BJ (cell line): ENCODE data around the gene UIMC1. TPM values are rescaled to one million over a fixed set of nuclear protein-coding genes. Genes with fewer than 3 reads are reported as not detected.

Source experiments
- CTCF ChIA-PET: fragments of 350-600 bp; formaldehyde crosslinking; extraction: SDS; loops from one replicate; lab custom pipeline; 2021; ENCODE audit warnings: antibody characterized with exemption, inconsistent platforms; lab: Yijun Ruan, JAX
- POLR2A ChIA-PET: fragments of 300-600 bp; sonication (Branson Sonifier 250); formaldehyde crosslinking; extraction: SDS; loops from one replicate; lab custom pipeline; 2021; ENCODE audit warnings: antibody characterized with exemption; lab: Charles Lee
- DNase-seq: peaks from one replicate; pipeline ENCODE4 v3.0.0-alpha.2; 2011; ENCODE audit warnings: low read depth
- H3K27me3 ChIP-seq: 2 replicates; pipeline ENCODE4 v1.6.0; 2011; ENCODE audit warnings: low read length; ENCODE audit not compliant: control insufficient read depth, insufficient read depth
- H3K36me3 ChIP-seq: 2 replicates; pipeline ENCODE4 v1.5.1; 2011; ENCODE audit warnings: low read length; ENCODE audit not compliant: control insufficient read depth, insufficient read depth
- H3K4me3 ChIP-seq: 2 replicates; pipeline ENCODE4 v1.5.1; 2011; ENCODE audit warnings: low read depth, mild to moderate bottlenecking, control low read depth, low read length
- CTCF ChIP-seq: IDR thresholded peaks from 2 replicates; pipeline ENCODE4 v1.5.1; 2011; ENCODE audit warnings: low read depth, mild to moderate bottlenecking, control low read depth, inconsistent platforms, low read length, moderate library complexity; ENCODE audit not compliant: insufficient read depth
- polyA plus RNA-seq: library from polyadenylated mRNA; depleted of rRNA; stranded (reverse); fragments of >200 nt; gene quantifications from 2 replicates; pipeline ENCODE4 v1.2.3, GENCODE V29; 2011

Gene UIMC1
- polyA plus RNA-seq, 1 experiment = 14.1 TPM

DNA sequence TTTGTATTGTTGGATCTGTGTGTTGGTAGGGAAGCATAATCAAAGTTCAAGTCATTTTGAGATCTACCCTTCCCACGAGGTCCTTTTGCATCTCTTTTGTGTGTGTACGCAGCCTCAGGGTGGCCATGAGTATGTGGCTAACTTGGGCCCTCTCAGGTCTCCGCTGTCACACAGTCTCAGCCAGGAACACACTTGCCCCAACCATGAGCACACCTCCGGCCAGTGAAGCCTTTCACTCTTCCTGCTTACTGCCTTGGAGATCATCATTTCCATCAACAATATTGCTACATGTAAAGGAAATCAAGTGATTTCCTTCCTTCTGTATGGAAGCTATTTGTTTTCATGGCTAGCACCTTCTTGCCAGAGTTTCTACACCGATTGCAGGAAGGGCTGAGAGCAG is 29.9 kb upstream of the UIMC1 start:
- ChIA-PET CTCF (no interaction called here), POLR2A (no interaction called here)
- DNase-seq = no peak
- no peak for TF ChIP-seq CTCF
- Histone ChIP-seq H3K4me3 (no peak overlapping the region), H3K27me3 (no peaks in the 10 kb centered on the region), H3K36me3 (peaks cover 2% of the 10 kb centered on the region; the same call in 1 of the 2 replicates)

DNA sequence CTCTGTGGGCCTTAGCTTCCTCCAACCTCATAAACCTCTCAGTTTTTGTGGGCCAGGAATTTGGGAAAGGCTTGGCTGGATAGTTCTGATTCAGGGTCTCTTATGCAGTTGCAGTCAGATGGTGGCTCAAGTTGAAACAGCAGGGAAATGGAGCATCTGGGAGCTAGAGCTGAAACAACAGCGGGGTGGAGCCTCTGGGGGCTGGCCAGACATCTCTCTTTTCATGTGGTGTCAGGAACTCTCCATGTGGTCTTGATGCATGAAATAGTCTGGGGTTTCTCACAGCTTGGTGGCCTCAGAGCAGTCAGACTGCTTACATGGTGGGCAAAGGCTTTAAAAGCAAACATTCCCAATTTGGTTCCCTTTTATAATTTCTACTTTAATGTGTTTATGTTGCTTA is 29.4 kb upstream of the UIMC1 start:
- CTCF ChIA-PET = no interaction called here

GRCh38 chr5:177029498-177029897 is 22.9 kb upstream of the UIMC1 start:
- H3K4me3 ChIP-seq = no peak overlapping the region
- ChIA-PET CTCF (no interaction called here), POLR2A (no interaction called here)
- no peaks in the 10 kb centered on the region for H3K27me3 ChIP-seq
- peaks cover 2% of the 10 kb centered on the region; the same call in 1 of the 2 replicates for H3K36me3 ChIP-seq
- no peak for TF ChIP-seq CTCF
- DNase-seq = no peak

More for the DNA sequence above, 29.4 kb upstream of the UIMC1 start:
- DNase-seq = no peak
- Histone ChIP-seq H3K36me3 (peaks cover 2% of the 10 kb centered on the region; the same call in 1 of the 2 replicates), H3K27me3 (no peaks in the 10 kb centered on the region), H3K4me3 (no peak overlapping the region)
- TF ChIP-seq CTCF = no peak
- POLR2A ChIA-PET = no interaction called here

GRCh38 chr5:177027665-177028064 is 21.1 kb upstream of the UIMC1 start:
- H3K4me3 ChIP-seq = no peak overlapping the region
- no peaks in the 10 kb centered on the region for H3K27me3 ChIP-seq
- CTCF ChIA-PET = interaction anchor here (0.6 kb wide), 1 partner anchor 10 kb away, joined by 4 read pairs; no protein-coding TSS in a partner anchor
- H3K36me3 ChIP-seq = no peaks in the 10 kb centered on the region
- DNase-seq = no peak
- no peak for TF ChIP-seq CTCF
- POLR2A ChIA-PET = no interaction called here

GRCh38 chr5:177025101-177025601 is 18.6 kb upstream of the UIMC1 start:
- CTCF ChIA-PET = interaction anchor here (1.9 kb wide), 1 partner anchor 19 kb away, joined by 4 read pairs; the partner anchor contains the start of gene UIMC1
- H3K4me3 ChIP-seq = no peak overlapping the region
- no peak for TF ChIP-seq CTCF
- POLR2A ChIA-PET = no interaction called here
- no peaks in the 10 kb centered on the region for H3K36me3 ChIP-seq
- DNase-seq = no peak
- H3K27me3 ChIP-seq = no peaks in the 10 kb centered on the region
